Nephron (organoid): Measurements from ENCODE around the gene AP3S1.

Experiments
- H3K27ac Mint-ChIP-seq, 3 experiments: 2 replicates each; pipeline ENCODE4 v1.8.0; 2020; ENCODE audit warnings: mixed read lengths in 3 of 3, mild to moderate bottlenecking in 2 of 3, moderate library complexity in 1 of 3
- H3K27me3 Mint-ChIP-seq: 2 replicates; pipeline ENCODE4 v1.8.0; 2021; ENCODE audit warnings: low read depth, mild to moderate bottlenecking, moderate library complexity, mixed read lengths
- H3K36me3 Mint-ChIP-seq: 2 replicates; pipeline ENCODE4 v1.8.0; 2020; ENCODE audit warnings: low read depth, mixed read lengths
- H3K4me1 Mint-ChIP-seq: 2 replicates; pipeline ENCODE4 v1.8.0; 2020; ENCODE audit warnings: mixed read lengths
- H3K4me3 Mint-ChIP-seq, 3 experiments: 2 replicates each; pipeline ENCODE4 v1.8.0; 2020; ENCODE audit warnings: mild to moderate bottlenecking in 3 of 3, mixed read lengths in 3 of 3, moderate library complexity in 2 of 3
- H3K9me3 Mint-ChIP-seq: 2 replicates; pipeline ENCODE4 v1.8.0; 2020; ENCODE audit warnings: mixed read lengths
- TF ChIP-seq, protein P1 (sequence below), 3 experiments: fragments of 200-600 bp; sonication (generic); IDR thresholded peaks; one replicate each; pipeline ENCODE4 v1.5.0; 2021; ENCODE audit warnings: antibody characterized with exemption in 3 of 3; ENCODE audit not compliant: unreplicated experiment in 3 of 3

The AP3S1 gene

GRCh38 chr5:115842089-115842935 lies 577 bp downstream of the AP3S1 start:
- TF ChIP-seq, protein P1, sequence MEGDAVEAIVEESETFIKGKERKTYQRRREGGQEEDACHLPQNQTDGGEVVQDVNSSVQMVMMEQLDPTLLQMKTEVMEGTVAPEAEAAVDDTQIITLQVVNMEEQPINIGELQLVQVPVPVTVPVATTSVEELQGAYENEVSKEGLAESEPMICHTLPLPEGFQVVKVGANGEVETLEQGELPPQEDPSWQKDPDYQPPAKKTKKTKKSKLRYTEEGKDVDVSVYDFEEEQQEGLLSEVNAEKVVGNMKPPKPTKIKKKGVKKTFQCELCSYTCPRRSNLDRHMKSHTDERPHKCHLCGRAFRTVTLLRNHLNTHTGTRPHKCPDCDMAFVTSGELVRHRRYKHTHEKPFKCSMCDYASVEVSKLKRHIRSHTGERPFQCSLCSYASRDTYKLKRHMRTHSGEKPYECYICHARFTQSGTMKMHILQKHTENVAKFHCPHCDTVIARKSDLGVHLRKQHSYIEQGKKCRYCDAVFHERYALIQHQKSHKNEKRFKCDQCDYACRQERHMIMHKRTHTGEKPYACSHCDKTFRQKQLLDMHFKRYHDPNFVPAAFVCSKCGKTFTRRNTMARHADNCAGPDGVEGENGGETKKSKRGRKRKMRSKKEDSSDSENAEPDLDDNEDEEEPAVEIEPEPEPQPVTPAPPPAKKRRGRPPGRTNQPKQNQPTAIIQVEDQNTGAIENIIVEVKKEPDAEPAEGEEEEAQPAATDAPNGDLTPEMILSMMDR (IDR thresholded peaks at IDR 0.05; ENCODE audit: unreplicated experiment in 3 of 3) = peak in 1 of 3 experiments; percentile 43
- H3K27me3 Mint-ChIP-seq = no peaks in the 10 kb centered on the region
- peak overlapping the region; percentile 100 for H3K27ac Mint-ChIP-seq
- H3K4me1 Mint-ChIP-seq = peaks cover 57% of the 10 kb centered on the region
- H3K36me3 Mint-ChIP-seq = peaks cover 5% of the 10 kb centered on the region
- peak overlapping the region; percentile 98 to 100 (median 99) for H3K4me3 Mint-ChIP-seq
- no peaks in the 10 kb centered on the region for H3K9me3 Mint-ChIP-seq

GRCh38 chr5:115842952-115843351 lies 1.2 kb downstream of the AP3S1 start:
- Mint-ChIP-seq H3K4me3 (peak overlapping the region; percentile 98 to 100 (median 99)), H3K27ac (peak overlapping the region; percentile 87 to 97 (median 96)), H3K27me3 (no peaks in the 10 kb centered on the region), H3K36me3 (peaks cover under 1% of the 10 kb centered on the region), H3K9me3 (no peaks in the 10 kb centered on the region), H3K4me1 (peaks cover 52% of the 10 kb centered on the region)
- TF ChIP-seq, protein P1 (IDR thresholded peaks at IDR 0.05; ENCODE audit: unreplicated experiment in 3 of 3) = no peak

GRCh38 chr5:115843444-115844130 lies 1.9 kb downstream of the AP3S1 start:
- Mint-ChIP-seq H3K4me1 (peaks cover 52% of the 10 kb centered on the region), H3K27me3 (no peaks in the 10 kb centered on the region), H3K36me3 (no peaks in the 10 kb centered on the region), H3K4me3 (peak overlapping the region; percentile 98 to 100 (median 99)), H3K9me3 (no peaks in the 10 kb centered on the region), H3K27ac (peak overlapping the region in 2 of 3 experiments; percentile 87 to 96)
- TF ChIP-seq, protein P1 (IDR thresholded peaks at IDR 0.05; ENCODE audit: unreplicated experiment in 3 of 3) = no peak

DNA sequence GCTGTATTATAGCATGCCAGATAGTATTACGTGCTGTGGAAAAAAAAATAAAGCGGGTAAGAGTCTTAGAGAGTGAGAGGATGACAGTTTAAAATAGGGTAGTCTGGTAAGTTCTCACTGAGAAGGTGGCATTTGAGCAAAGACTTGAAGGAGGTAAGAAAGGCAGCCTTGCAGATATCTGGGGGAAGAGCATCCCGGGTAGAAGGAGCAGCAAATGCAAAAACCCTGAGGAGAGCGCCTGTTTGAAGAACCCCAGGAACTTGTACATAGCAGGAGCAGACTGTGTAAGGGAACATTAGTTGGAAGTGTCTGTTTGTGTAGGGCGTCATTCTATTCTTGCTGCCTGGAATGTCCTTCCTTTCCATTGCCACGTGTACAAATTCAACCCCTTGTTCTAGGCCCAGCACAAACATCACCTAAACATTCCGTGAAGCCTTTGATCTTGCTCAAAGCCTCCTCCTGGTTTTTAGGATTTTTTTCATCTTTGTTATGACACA lies 2.6 kb downstream of the AP3S1 start:
- Mint-ChIP-seq H3K9me3 (no peaks in the 10 kb centered on the region), H3K27ac (peak overlapping the region in 2 of 3 experiments; percentile 51 to 87), H3K4me3 (peak overlapping the region; percentile 98 to 100 (median 99)), H3K4me1 (peaks cover 51% of the 10 kb centered on the region), H3K27me3 (no peaks in the 10 kb centered on the region), H3K36me3 (no peaks in the 10 kb centered on the region)
- TF ChIP-seq, protein P1 (IDR thresholded peaks at IDR 0.05; ENCODE audit: unreplicated experiment in 3 of 3) = no peak

DNA sequence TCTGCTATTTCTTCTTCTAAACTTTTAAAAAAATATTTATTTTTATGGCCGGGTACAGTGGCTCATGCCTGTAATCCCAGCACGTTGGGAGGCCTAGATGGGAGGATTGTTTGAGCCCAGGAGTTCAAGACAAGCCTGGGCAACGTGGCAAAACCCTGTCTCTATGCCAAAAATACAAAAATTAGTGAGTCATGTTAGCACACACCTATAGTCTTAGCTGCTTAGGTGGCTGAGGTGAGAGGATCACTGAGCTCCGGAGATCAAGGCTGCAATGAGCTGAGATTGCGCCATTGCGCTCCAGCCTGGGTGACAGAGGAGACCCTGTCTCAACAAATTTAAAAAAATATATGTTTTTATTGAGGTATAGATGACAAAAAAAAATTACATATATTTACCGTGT lies 5.6 kb downstream of the AP3S1 start:
- Mint-ChIP-seq H3K9me3 (no peaks in the 10 kb centered on the region), H3K27ac (no peak overlapping the region), H3K36me3 (no peaks in the 10 kb centered on the region), H3K4me3 (no peak overlapping the region), H3K4me1 (peaks cover 45% of the 10 kb centered on the region), H3K27me3 (no peaks in the 10 kb centered on the region)
- TF ChIP-seq, protein P1 (IDR thresholded peaks at IDR 0.05; ENCODE audit: unreplicated experiment in 3 of 3) = no peak
